Uterus (tissue), 4 donors: ENCODE results near the gene BRD3. TPM values are rescaled to one million over a fixed set of nuclear protein-coding genes. Genes with fewer than 3 reads are reported as not detected.

Experiments used
- DNase-seq, 2 donors: peaks; one replicate each; pipeline ENCODE4 v3.0.0-alpha.2; 2019 to 2020
- H3K27ac ChIP-seq, 2 donors: fragments of 200-600 bp; sonication (generic); 1 replicate in 1 of 2; 2 replicates in 1 of 2; pipeline ENCODE4 v1.5.1; 2016 to 2018
- H3K27me3 ChIP-seq, 2 donors: fragments of 200-600 bp; sonication (generic); one replicate each; pipeline ENCODE4 v1.5.1; 2018 to 2019; ENCODE audit warnings: control low read depth in 1 of 2
- H3K36me3 ChIP-seq, 2 donors: fragments of 200-600 bp; sonication (generic); one replicate each; pipeline ENCODE4 v1.5.1; 2019; ENCODE audit warnings: control low read depth in 1 of 2
- H3K4me1 ChIP-seq, 2 donors: fragments of 200-600 bp; sonication (generic); one replicate each; pipeline ENCODE4 v1.5.1; 2018 to 2019; ENCODE audit warnings: control low read depth in 1 of 2
- H3K4me3 ChIP-seq, 2 donors: fragments of 200-600 bp; sonication (generic); 1 replicate in 1 of 2; 2 replicates in 1 of 2; pipeline ENCODE4 v1.5.1; 2018 to 2019; ENCODE audit warnings: mild to moderate bottlenecking in 1 of 2
- H3K9me3 ChIP-seq, 2 donors: fragments of 200-600 bp; sonication (generic); one replicate each; pipeline ENCODE4 v1.5.1; 2019; ENCODE audit warnings: control low read depth in 1 of 2
- CTCF ChIP-seq, 4 experiments: fragments of 200-600 bp in 2 of 4; fragments of 450-650 bp in 2 of 4; sonication (generic) in 2 of 4; IDR thresholded peaks; one replicate each; pipeline ENCODE4 v1.5.1; 2016 to 2019; ENCODE audit warnings: antibody characterized with exemption in 4 of 4, mild to moderate bottlenecking in 2 of 4, moderate library complexity in 1 of 4
- POLR2A ChIP-seq, 2 donors: fragments of 450-650 bp; IDR thresholded peaks; one replicate each; pipeline ENCODE4 v1.6.1; 2016; ENCODE audit warnings: antibody characterized with exemption in 2 of 2, mild to moderate bottlenecking in 1 of 2, moderate library complexity in 1 of 2
- intact Hi-C: fragments of 100-400 bp; cut with DNase I; formaldehyde crosslinking; loops from one replicate; pipeline ENCODE4 v1.15.1; 2023; ENCODE audit warnings: low total_unique reads
- total RNA-seq, 4 donors: library from RNA; depleted of rRNA in 3 of 4; stranded (reverse); fragments of >200 nt in 3 of 4; gene quantifications; one replicate each; pipeline versions ENCODE4 v1.1.0 to v1.2.4, GENCODE V29; 2014 to 2023
- donor health status: DM: yes; HTN: yes; CAD: no.

BRD3 gene
- total RNA-seq, 4 donors from 2014 or later: 7.2 to 85.0 (median 42.6) TPM

DNA sequence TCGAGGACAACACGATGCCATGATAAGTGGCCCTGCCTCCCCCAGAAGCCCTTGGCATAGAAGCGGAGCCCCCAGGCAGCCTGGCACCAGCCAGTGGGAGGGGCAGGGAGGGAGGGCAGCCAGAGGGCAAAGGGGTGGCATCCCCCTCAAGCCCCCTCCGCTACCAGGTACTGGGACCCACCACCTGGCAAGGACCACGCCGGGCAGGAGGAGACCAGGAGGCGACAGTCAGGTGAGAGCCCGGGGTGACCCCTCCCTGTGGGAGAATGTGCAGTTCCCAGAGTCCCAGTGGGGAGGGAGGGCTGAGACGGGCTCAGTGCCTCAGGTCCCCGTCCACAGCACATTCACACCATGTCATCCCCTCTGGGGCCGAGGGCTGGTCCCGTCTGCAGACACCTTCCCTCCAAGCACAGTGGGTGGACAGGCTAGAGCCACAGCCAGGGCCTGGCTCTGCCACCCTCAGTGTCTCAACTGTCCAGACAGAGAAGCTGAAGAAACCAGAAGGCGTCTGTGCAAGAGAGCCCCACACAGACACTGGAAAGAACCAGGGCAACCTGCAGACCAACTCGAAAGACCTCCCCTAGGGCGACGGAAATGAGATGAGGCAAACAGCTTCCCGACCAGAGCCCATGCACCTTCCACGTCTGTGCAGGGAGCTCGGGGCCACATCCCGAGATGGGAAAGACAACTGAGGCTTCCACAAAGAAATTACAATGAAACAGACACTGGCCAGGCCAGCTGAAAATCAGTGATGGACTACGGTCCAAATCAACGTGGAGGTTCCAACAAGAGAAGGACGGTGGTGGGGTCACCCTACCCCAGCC, 11.1 kb downstream of the BRD3 start:
- peak overlapping the region in 1 of 2 donors; percentile 1 for H3K27ac ChIP-seq
- no peaks in the 10 kb centered on the region for H3K27me3 ChIP-seq
- H3K4me3 ChIP-seq: no peak overlapping the region
- H3K36me3 ChIP-seq: no peaks in the 10 kb centered on the region
- H3K9me3 ChIP-seq: no peaks in the 10 kb centered on the region
- H3K4me1 ChIP-seq: peaks cover 6 to 34% of the 10 kb centered on the region in 2 donors
- TF ChIP-seq CTCF (IDR thresholded peaks at IDR 0.05) (no peak), POLR2A (IDR thresholded peaks at IDR 0.05) (no peak)
- peak in 1 of 2 donors; percentile 11 for DNase-seq
- intact Hi-C loops: no loop called here

DNA sequence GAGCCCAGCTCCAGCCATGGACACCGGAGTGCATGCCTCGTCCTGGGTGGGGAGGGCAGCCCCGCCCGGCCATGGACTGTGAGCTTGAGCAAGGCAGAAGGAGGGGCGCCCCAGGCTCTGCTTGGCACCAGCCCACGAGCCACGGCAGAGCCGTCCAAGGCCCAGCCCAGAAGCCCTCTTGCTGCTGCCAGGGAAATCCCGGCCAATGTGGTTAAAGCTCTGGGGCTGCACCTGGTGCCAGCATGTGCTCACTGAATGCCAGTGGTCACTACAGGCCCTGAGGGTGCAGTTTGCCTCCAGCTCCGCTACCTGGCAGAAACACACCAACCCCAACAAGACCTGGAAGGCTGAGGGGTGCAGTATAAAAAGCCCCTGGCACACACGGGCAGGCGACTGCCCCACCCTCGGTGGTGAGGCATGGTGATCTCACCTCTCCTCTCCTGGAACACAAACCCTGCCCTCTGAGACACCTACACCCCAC, 11.8 kb downstream of the BRD3 start:
- intact Hi-C loops: no loop called here
- no peak for TF ChIP-seq CTCF (IDR thresholded peaks at IDR 0.05)
- Histone ChIP-seq H3K27me3 (no peaks in the 10 kb centered on the region), H3K9me3 (no peaks in the 10 kb centered on the region), H3K36me3 (no peaks in the 10 kb centered on the region), H3K4me3 (peak overlapping the region in 1 of 2 donors; percentile 2), H3K27ac (peak overlapping the region in 1 of 2 donors; percentile 1), H3K4me1 (peaks cover 6 to 28% of the 10 kb centered on the region in 2 donors)
- DNase-seq: peak; percentile 50 to 75

DNA sequence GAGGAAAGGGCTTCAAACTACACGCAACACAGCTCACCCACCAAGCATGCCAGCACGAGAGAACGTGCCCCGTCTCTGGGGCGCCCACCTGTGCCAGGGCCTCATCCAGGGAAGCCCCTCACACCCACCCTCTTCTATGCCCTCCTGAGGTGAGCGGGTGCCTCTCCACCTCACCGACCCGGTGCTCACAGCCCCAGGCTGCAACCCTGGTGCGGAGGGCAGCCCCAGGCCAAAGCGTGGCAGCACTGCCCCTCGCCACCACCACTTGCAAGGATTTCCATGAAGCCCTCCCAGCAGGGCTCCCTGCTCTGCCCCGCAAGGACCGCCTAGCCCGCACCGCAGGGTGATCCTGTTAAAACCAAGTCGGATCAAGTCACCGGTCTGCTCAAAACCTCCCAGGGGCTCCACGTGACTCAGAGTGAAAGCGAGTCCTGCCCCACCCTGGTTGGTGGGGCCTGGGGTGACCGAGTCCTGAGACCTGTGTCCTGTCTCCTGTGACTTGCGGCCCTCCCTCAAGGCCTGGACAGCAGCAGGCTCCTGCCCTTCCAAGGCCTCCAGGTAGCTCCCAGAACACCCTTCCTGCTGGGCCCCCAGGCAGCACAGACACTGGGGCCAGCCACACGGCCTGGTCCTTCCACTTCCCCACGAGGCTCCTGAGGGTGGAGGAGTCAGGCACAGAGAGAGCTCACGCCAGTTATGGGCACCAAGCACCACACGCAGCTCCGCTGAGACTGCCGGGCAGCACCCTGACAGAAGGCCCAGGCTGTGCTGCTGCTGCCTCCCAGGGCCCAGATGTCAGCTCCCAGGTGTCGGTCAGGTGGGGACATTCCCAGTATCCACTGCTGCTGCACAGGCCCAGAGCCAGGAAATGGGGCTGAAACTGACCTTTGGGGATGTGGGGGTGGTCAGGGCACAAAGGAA, 12.7 kb downstream of the BRD3 start:
- Histone ChIP-seq H3K4me3 (peak overlapping the region in 1 of 2 donors; percentile 2), H3K4me1 (peaks cover 6 to 21% of the 10 kb centered on the region in 2 donors), H3K27ac (peak overlapping the region in 1 of 2 donors; percentile 1), H3K36me3 (no peaks in the 10 kb centered on the region), H3K27me3 (no peaks in the 10 kb centered on the region), H3K9me3 (no peaks in the 10 kb centered on the region)
- TF ChIP-seq CTCF (IDR thresholded peaks at IDR 0.05) (no peak), POLR2A (IDR thresholded peaks at IDR 0.05) (no peak)
- DNase-seq: peak in 1 of 2 donors; percentile 12
- intact Hi-C loops: no loop called here

DNA sequence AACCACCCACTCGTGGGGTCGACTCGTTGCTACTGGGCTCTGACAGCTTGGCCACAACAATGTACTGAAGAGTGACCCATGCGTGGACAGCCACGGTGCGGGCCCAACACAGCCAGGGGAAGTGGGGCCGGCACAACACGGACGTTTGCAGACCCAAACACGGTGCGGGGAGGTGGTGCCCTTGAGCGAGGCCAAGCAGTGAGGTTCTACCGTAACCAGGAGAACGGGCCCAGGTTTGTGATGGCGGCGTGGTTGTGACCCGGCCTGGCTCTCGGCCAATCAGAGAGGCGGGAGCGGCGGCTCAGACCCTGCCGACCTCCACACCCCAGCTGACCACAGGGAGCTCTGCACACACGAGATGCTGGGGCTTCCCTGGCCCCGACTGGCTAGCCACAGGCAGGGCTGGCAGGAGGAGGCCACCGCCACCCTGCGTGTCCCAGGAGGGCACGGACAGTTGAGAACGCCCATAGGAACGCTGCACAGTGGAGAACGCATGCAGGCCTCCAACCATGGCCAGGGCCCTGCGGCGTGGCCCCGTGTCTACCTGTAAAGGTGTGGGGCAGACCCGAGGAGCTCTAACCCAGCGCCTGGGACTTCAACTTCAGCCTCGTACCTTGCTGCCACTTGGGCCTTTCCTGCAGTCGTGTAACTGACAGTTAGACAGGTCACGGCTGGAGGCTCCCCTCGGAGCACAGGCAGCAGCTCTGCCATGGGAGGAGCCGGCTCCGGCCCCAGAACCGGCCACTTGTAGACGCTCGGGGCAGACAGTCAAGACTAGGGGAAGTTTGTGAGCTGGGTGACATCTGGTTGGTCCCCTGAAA, 13.7 kb downstream of the BRD3 start:
- no peak for TF ChIP-seq CTCF (IDR thresholded peaks at IDR 0.05)
- no peak for TF ChIP-seq POLR2A (IDR thresholded peaks at IDR 0.05)
- Histone ChIP-seq H3K27me3 (no peaks in the 10 kb centered on the region), H3K4me1 (peaks cover 6 to 15% of the 10 kb centered on the region in 2 donors), H3K27ac (no peak overlapping the region), H3K4me3 (no peak overlapping the region), H3K36me3 (no peaks in the 10 kb centered on the region), H3K9me3 (no peaks in the 10 kb centered on the region)
- DNase-seq: no peak
- intact Hi-C loops: no loop called here
